Endometrial microvascular endothelial cells (primary cell): ENCODE data around the gene RASA3. TPM values are rescaled to one million over a fixed set of nuclear protein-coding genes. Genes with fewer than 3 reads are reported as not detected.

ENCODE experiments used
- in situ Hi-C: cut with HindIII; loops from 2 replicates; pipeline ENCODE4 v1.10.0; 2017; ENCODE audit warnings: low sequenced_read_pairs, low pct_unique_long_range_greater_than_20kb; ENCODE audit errors: inconsistent ontology term
- total RNA-seq: library from RNA; depleted of rRNA; stranded (reverse); fragments of >200 nt; gene quantifications from one replicate; pipeline ENCODE4 v1.2.3, GENCODE V29; 2015; ENCODE audit errors: inconsistent ontology term

The RASA3 gene
- total RNA-seq, 1 donor from 2014 or later: 56.0 TPM

- in situ Hi-C loops: no loop called here
Measured at GRCh38 chr13:113964251-113964995, 168.0 kb downstream of the RASA3 start.

- in situ Hi-C loops: no loop called here
Measured at GRCh38 chr13:113963376-113963775, 169.0 kb downstream of the RASA3 start.

- in situ Hi-C loops: no loop called here
Measured at GRCh38 chr13:113962975-113963374, 169.4 kb downstream of the RASA3 start.

- in situ Hi-C loops: no loop called here
Measured at GRCh38 chr13:113962386-113962785, 170.0 kb downstream of the RASA3 start.

GRCh38 chr13:113960276-113960948 lies 172.0 kb downstream of the RASA3 start:
- in situ Hi-C loops: no loop called here

GRCh38 chr13:113959198-113959597 lies 173.2 kb downstream of the RASA3 start:
- in situ Hi-C loops: no loop called here

GRCh38 chr13:113958373-113958772 lies 174.1 kb downstream of the RASA3 start:
- in situ Hi-C loops: no loop called here

- in situ Hi-C loops: no loop called here
Measured at GRCh38 chr13:113956571-113956970, 175.9 kb downstream of the RASA3 start.

- in situ Hi-C loops: no loop called here
Measured at GRCh38 chr13:113955691-113956090, 176.7 kb downstream of the RASA3 start.

- in situ Hi-C loops: no loop called here
Measured at GRCh38 chr13:113955235-113955634, 177.2 kb downstream of the RASA3 start.

- in situ Hi-C loops: no loop called here
Measured at GRCh38 chr13:113954046-113954835, 178.2 kb downstream of the RASA3 start.

GRCh38 chr13:113953561-113953960 lies 178.9 kb downstream of the RASA3 start:
- in situ Hi-C loops: no loop called here

GRCh38 chr13:113952983-113953520 lies 179.4 kb downstream of the RASA3 start:
- in situ Hi-C loops: no loop called here

- in situ Hi-C loops: no loop called here
Measured at GRCh38 chr13:113952151-113952982, 180.1 kb downstream of the RASA3 start.

GRCh38 chr13:113951246-113951999 lies 181.0 kb downstream of the RASA3 start:
- in situ Hi-C loops: no loop called here

GRCh38 chr13:113950451-113951245 lies 181.8 kb downstream of the RASA3 start:
- in situ Hi-C loops: no loop called here

GRCh38 chr13:113949546-113949945 lies 182.9 kb downstream of the RASA3 start:
- in situ Hi-C loops: no loop called here
